K562 (cell line): ENCODE results near the gene GEN1. TPM values are rescaled to one million over a fixed set of nuclear protein-coding genes. Genes with fewer than 3 reads are reported as not detected.

Source experiments
- ADNP ChIP-seq: fragments of 200-800 bp; sonication (Bioruptor generic); IDR thresholded peaks from 2 replicates; pipeline ENCODE4 v1.6.1; 2016; ENCODE audit warnings: missing genetic modification characterization, missing compliant biosample characterization
- BRF1 ChIP-seq: IDR thresholded peaks from 3 replicates; pipeline ENCODE4 v1.6.1; 2011; ENCODE audit warnings: borderline replicate concordance, mild to moderate bottlenecking; ENCODE audit not compliant: insufficient read length; ENCODE audit errors: extremely low read depth
- COPS2 ChIP-seq: fragments of 450-650 bp; conservative IDR thresholded peaks from 2 replicates; pipeline ENCODE4 v1.6.1; 2016; ENCODE audit warnings: mild to moderate bottlenecking, moderate library complexity
- E2F8 ChIP-seq: fragments of 450-650 bp; IDR thresholded peaks from 2 replicates; pipeline ENCODE4 v1.7.1; 2018; ENCODE audit warnings: mild to moderate bottlenecking, low read depth; ENCODE audit not compliant: partially characterized antibody
- HBP1 ChIP-seq: fragments of 450-650 bp; formaldehyde crosslinking; IDR thresholded peaks from 2 replicates; pipeline ENCODE4 v1.4.0; 2022; ENCODE audit warnings: missing genetic modification characterization
- HINFP ChIP-seq: fragments of 450-650 bp; conservative IDR thresholded peaks from 2 replicates; pipeline ENCODE4 v1.6.1; 2016; ENCODE audit warnings: missing genetic modification characterization, low read depth, mild to moderate bottlenecking, control low read depth, missing compliant biosample characterization
- NFE2L1 ChIP-seq: fragments of 450-650 bp; IDR thresholded peaks from 2 replicates; pipeline ENCODE4 v1.6.1; 2016; ENCODE audit warnings: missing genetic modification characterization, low read depth, mild to moderate bottlenecking, missing compliant biosample characterization, moderate library complexity, borderline replicate concordance
- SIX5 ChIP-seq, 2 experiments: IDR thresholded peaks; 2 replicates each; pipeline ENCODE4 v1.6.1; 2011; ENCODE audit warnings: low read length in 2 of 2, borderline replicate concordance in 1 of 2, low read depth in 1 of 2, mild to moderate bottlenecking in 1 of 2, moderate library complexity in 1 of 2; ENCODE audit not compliant: insufficient read depth in 1 of 2
- THAP7 ChIP-seq: fragments of 250-450 bp; sonication (Bioruptor Pico); IDR thresholded peaks from 2 replicates; pipeline ENCODE4 v1.5.0; 2021
- ZNF639 ChIP-seq, 2 experiments: fragments of 200-800 bp in 1 of 2; sonication (Bioruptor generic) in 1 of 2; sonication (generic) in 1 of 2; formaldehyde crosslinking in 1 of 2; IDR thresholded peaks in 1 of 2; conservative IDR thresholded peaks in 1 of 2; 2 replicates each; pipeline versions ENCODE4 v1.5.0 to v1.6.1; 2016 to 2020; ENCODE audit warnings: missing compliant biosample characterization in 1 of 2, missing genetic modification characterization in 1 of 2, missing genetic modification reagents in 1 of 2
- polyA plus RNA-seq, 8 experiments: library from polyadenylated mRNA; depleted of rRNA in 4 of 8; stranded (reverse) in 5 of 8; unstranded in 3 of 8; fragments of >200 nt; fragmentation: Nextera tagmentation in 2 of 8; fragmentation: Illumina TruSeq in 1 of 8; extraction: Ambion mirVana in 2 of 8; extraction: Trizol in 1 of 8; gene quantifications; 2 replicates each; pipeline versions ENCODE4 v1.2.1 to v1.2.3, GENCODE V29; 2011 to 2014; ENCODE audit warnings: inconsistent platforms in 1 of 8, missing spikeins in 1 of 8
- total RNA-seq, 7 experiments: library from RNA; depleted of rRNA in 6 of 7; stranded (reverse); fragments of >200 nt in 6 of 7; fragmentation: Illumina TruSeq in 2 of 7; extraction: Trizol in 2 of 7; gene quantifications; 2 replicates each; pipeline versions ENCODE4 v1.2.1 to v1.2.3, GENCODE V29; 2011 to 2021; ENCODE audit warnings: low replicate concordance in 1 of 7

The GEN1 gene
- total and polyA plus RNA-seq, 9 of the 15 experiments (the other 6 are each of a cell fraction or from before 2014, with no cell fraction given), result 8.6 to 39.7 (median 24.5) TPM

- TF ChIP-seq BRF1 (no peak), NFE2L1 (tag) (no peak), SIX5 (IDR thresholded peaks at IDR 0.05; ENCODE audit: borderline replicate concordance in 1 of 2, insufficient read depth in 1 of 2, low read depth in 1 of 2, low read length in 2 of 2) (no peak), HBP1 (CRISPR knock-in tag) (no peak), E2F8 (no peak), COPS2 (no peak), THAP7 (no peak), ADNP (tag) (no peak), HINFP (no peak), ZNF639 (CRISPR knock-in tag; conservative IDR thresholded peaks at IDR 0.05 in 1 of 2, IDR thresholded peaks at IDR 0.05 in 1 of 2) (no peak)
Measured at GRCh38 chr2:17781482-17781881, 27.5 kb downstream of the GEN1 start (continued).
